K562 (cell line): Measurements from ENCODE around the gene HDGFL2. TPM values are rescaled to one million over a fixed set of nuclear protein-coding genes. Genes with fewer than 3 reads are reported as not detected.

Experiments
- ATAC-seq: fragments of 200-7000 bp; cut with Tn5 transposase; 3 replicates; pipeline ENCODE4 v1.9.1; 2020; ENCODE audit warnings: moderate library complexity
- BruUV-seq: library from RNA; stranded (reverse); fragments of 400-500 nt; replicated peaks from 2 replicates; lab custom pipeline; 2021; lab: Mats Ljungman, UMichigan
- CTCF ChIA-PET: fragments of 300-600 bp; formaldehyde crosslinking; extraction: SDS; loops from one replicate; lab custom pipeline; 2021; ENCODE audit warnings: low intra/inter-chr PET ratio; lab: Yijun Ruan, JAX
- POLR2A ChIA-PET: fragments of 300-600, 350-650 bp; sonication (Branson Sonifier 250); formaldehyde crosslinking; extraction: SDS; loops from one replicate; lab custom pipeline; 2021; ENCODE audit warnings: antibody characterized with exemption, inconsistent platforms; lab: Yijun Ruan, JAX
- DNase-seq, 4 experiments: peaks; one replicate each; pipeline versions ENCODE4 v3.0.0 to v3.0.0-alpha.2; 2011 to 2018; ENCODE audit warnings: low spot score in 3 of 4, mixed read lengths in 3 of 4; ENCODE audit errors: extremely low read depth in 1 of 4
- FAIRE-seq: peaks from 2 replicates; lab custom pipeline; 2011; peaks lifted over from hg19 to GRCh38; lab: Jason Lieb, UNC
- H2AFZ ChIP-seq: 2 replicates; pipeline ENCODE4 v1.6.0; 2011; ENCODE audit warnings: low read depth, low read length, control low read depth, inconsistent platforms
- H3K27ac ChIP-seq: fragments of 200-600 bp; 3 replicates; pipeline ENCODE4 v1.8.0; 2011; ENCODE audit warnings: low read depth, mild to moderate bottlenecking, control low read depth, inconsistent platforms, low read length, moderate library complexity, mixed read lengths; ENCODE audit errors: extremely low read depth
- H3K27me3 ChIP-seq, 2 experiments: fragments of 300-600 bp in 1 of 2; 2 replicates in 1 of 2; 3 replicates in 1 of 2; pipeline versions ENCODE4 v1.6.0 to v1.8.0; 2011; ENCODE audit warnings: inconsistent platforms in 2 of 2, low read length in 2 of 2, mild to moderate bottlenecking in 1 of 2, mixed read lengths in 1 of 2, moderate library complexity in 1 of 2; ENCODE audit not compliant: control insufficient read depth in 2 of 2, insufficient read depth in 2 of 2
- H3K36me3 ChIP-seq: fragments of 300-600 bp; 3 replicates; pipeline ENCODE4 v1.8.0; 2011; ENCODE audit warnings: mild to moderate bottlenecking, low read length, inconsistent platforms; ENCODE audit not compliant: control insufficient read depth, insufficient read depth
- H3K4me1 ChIP-seq, 2 experiments: fragments of 200-600 bp in 1 of 2; replicated peaks in 1 of 2; 2 replicates in 1 of 2; 3 replicates in 1 of 2; pipeline versions ENCODE4 v1.5.1 to v1.8.0; 2011; ENCODE audit warnings: inconsistent platforms in 2 of 2, low read length in 2 of 2, mild to moderate bottlenecking in 1 of 2, mixed read lengths in 1 of 2, moderate library complexity in 1 of 2; ENCODE audit not compliant: control insufficient read depth in 2 of 2, insufficient read depth in 2 of 2
- H3K4me2 ChIP-seq: 2 replicates; pipeline ENCODE4 v1.6.1; 2011; ENCODE audit warnings: low read length, control low read depth, inconsistent platforms, mixed read lengths; ENCODE audit not compliant: insufficient read depth
- H3K4me3 ChIP-seq: fragments of 200-600 bp; sonication (generic), shearing (Covaris generic); 2 replicates; pipeline ENCODE4 v1.5.1; 2016; ENCODE audit warnings: control low read depth, inconsistent platforms
- H3K79me2 ChIP-seq: fragments of 200-600 bp; 3 replicates; pipeline ENCODE4 v1.8.0; 2011; ENCODE audit warnings: low read length, inconsistent platforms; ENCODE audit not compliant: control insufficient read depth, insufficient read depth
- H3K9ac ChIP-seq, 2 experiments: 2 replicates each; pipeline versions ENCODE4 v1.6.0 to v1.6.1; 2011; ENCODE audit warnings: low read depth in 2 of 2, low read length in 2 of 2, control low read depth in 1 of 2, inconsistent platforms in 1 of 2, mild to moderate bottlenecking in 1 of 2, mixed read lengths in 1 of 2; ENCODE audit not compliant: insufficient read depth in 1 of 2
- H3K9me1 ChIP-seq: one replicate; pipeline ENCODE4 v1.6.0; 2011; ENCODE audit warnings: inconsistent platforms, mild to moderate bottlenecking, low read length, moderate library complexity; ENCODE audit not compliant: control insufficient read depth, insufficient read depth
- H3K9me3 ChIP-seq: replicated peaks from 2 replicates; pipeline ENCODE4 v1.5.1; 2011; ENCODE audit warnings: low read depth, low read length, inconsistent platforms; ENCODE audit not compliant: control insufficient read depth, insufficient read depth
- H4K20me1 ChIP-seq: replicated peaks from 2 replicates; pipeline ENCODE4 v1.6.1; 2011; ENCODE audit warnings: low read length, inconsistent platforms, mixed read lengths; ENCODE audit not compliant: control insufficient read depth, insufficient read depth
- CREB5 ChIP-seq: fragments of 250-450 bp; sonication (Bioruptor Pico); IDR thresholded peaks from 2 replicates; pipeline ENCODE4 v1.5.0; 2020; ENCODE audit warnings: mild to moderate bottlenecking
- POLR3A ChIP-seq: IDR thresholded peaks from 2 replicates; pipeline ENCODE4 v1.6.1; 2011; ENCODE audit warnings: borderline replicate concordance, mild to moderate bottlenecking, moderate library complexity; ENCODE audit not compliant: insufficient read length, insufficient read depth; ENCODE audit errors: extremely low read depth
- ZBTB7A ChIP-seq: IDR thresholded peaks from 2 replicates; pipeline ENCODE4 v1.6.1; 2011; ENCODE audit warnings: low read depth, mild to moderate bottlenecking, low read length, moderate library complexity, borderline replicate concordance; ENCODE audit not compliant: control insufficient read depth
- ZNF583 ChIP-seq: fragments of 250-450 bp; sonication (Bioruptor Pico); IDR thresholded peaks from 2 replicates; pipeline ENCODE4 v1.4.0; 2020
- WGBS: fragments of 100-300 bp; shearing (Covaris generic); methylation state at CpG from one replicate; pipeline ENCODE4 v1.1.6; 2016; ENCODE audit warnings: low coverage, mixed read lengths; ENCODE audit not compliant: insufficient coverage; ENCODE audit errors: missing lambda C conversion rate; 5-methylcytosine and 5-hydroxymethylcytosine counted together
- in situ Hi-C: fragments of 300-500 bp; cut with MboI; formaldehyde crosslinking; loops from 4 replicates; pipeline ENCODE4 v1.15.0; 2018; ENCODE audit warnings: inconsistent platforms, mixed read lengths
- intact Hi-C: fragments of 100-400 bp; cut with micrococcal nuclease; formaldehyde crosslinking; loops from 2 replicates; pipeline ENCODE4 v1.14.2; 2022
- polyA plus RNA-seq, 8 experiments: library from polyadenylated mRNA; depleted of rRNA in 4 of 8; stranded (reverse) in 5 of 8; unstranded in 3 of 8; fragments of >200 nt; fragmentation: Nextera tagmentation in 2 of 8; fragmentation: Illumina TruSeq in 1 of 8; extraction: Ambion mirVana in 2 of 8; extraction: Trizol in 1 of 8; gene quantifications; 2 replicates each; pipeline versions ENCODE4 v1.2.1 to v1.2.3, GENCODE V29; 2011 to 2014; ENCODE audit warnings: inconsistent platforms in 1 of 8, missing spikeins in 1 of 8
- total RNA-seq, 7 experiments: library from RNA; depleted of rRNA in 6 of 7; stranded (reverse); fragments of >200 nt in 6 of 7; fragmentation: Illumina TruSeq in 2 of 7; extraction: Trizol in 2 of 7; gene quantifications; 2 replicates each; pipeline versions ENCODE4 v1.2.1 to v1.2.3, GENCODE V29; 2011 to 2021; ENCODE audit warnings: low replicate concordance in 1 of 7

The HDGFL2 gene
- total and polyA plus RNA-seq, 9 of the 15 experiments (the other 6 are each of a cell fraction or from before 2014, with no cell fraction given) = 0.13 to 61.7 (median 16.0) TPM

GRCh38 chr19:4521888-4522242, 49.8 kb downstream of the HDGFL2 start (continued):
- TF ChIP-seq CREB5 (CRISPR knock-in tag) (no peak), ZNF583 (CRISPR knock-in tag) (no peak)
- TF ChIP-seq, all 486 proteins: peak for 0

- Histone ChIP-seq H3K9me3 (no peaks in the 10 kb centered on the region), H3K4me2 (no peak overlapping the region), H3K9me1 (no peaks in the 10 kb centered on the region), H3K9ac (peak overlapping the region in 1 of 2 experiments; percentile 32; a peak in 1 of 4 replicates), H3K4me1 (peaks cover 0 to 39% of the 10 kb centered on the region in 2 experiments; a peak in 4 of 5 replicates), H3K79me2 (no peaks in the 10 kb centered on the region), H4K20me1 (0 out of 2 replicates have a peak, but pooled peaks cover 3% of the 10 kb centered on the region), H3K4me3 (no peak overlapping the region), H3K27ac (no peak overlapping the region), H3K27me3 (no peaks in the 10 kb centered on the region; a peak in 1 of 5 replicates), H2AFZ (no peak overlapping the region), H3K36me3 (no peaks in the 10 kb centered on the region)
- DNase-seq (no peak), FAIRE-seq (no peak), ATAC-seq (no peak)
- intact Hi-C loops (no loop called here), in situ Hi-C loops (no loop called here)
- TF ChIP-seq ZBTB7A (0 out of 2 replicates have a peak, but pooled peaks have one; percentile 25), POLR3A (no peak)
- BruUV-seq = no TSS peak
- ChIA-PET POLR2A (interaction anchor here (0.6 to 1.4 kb wide), 3 partner anchors 17 to 275 kb away, joined by 3 read pairs; partner anchors contain the start of gene YJU2), CTCF (interaction anchor here (0.6 to 2.1 kb wide), 5 partner anchors 114 to 281 kb away, joined by 3 to 9 read pairs (median 3); no protein-coding TSS in a partner anchor)
- WGBS = 54% methylated on average over 15 of the region's 15 CpGs
Observed at GRCh38 chr19:4522291-4523002, 50.4 kb downstream of the HDGFL2 start.
